NCI-H2227 treated with DMSO at 0.1 percent for 48 hours (cell line): Measurements from ENCODE around the gene HCK.

Source experiments
- DNase-seq: peaks from one replicate; lab custom pipeline; 2025; lab: John Stamatoyannopoulos, UW

Gene HCK

DNA sequence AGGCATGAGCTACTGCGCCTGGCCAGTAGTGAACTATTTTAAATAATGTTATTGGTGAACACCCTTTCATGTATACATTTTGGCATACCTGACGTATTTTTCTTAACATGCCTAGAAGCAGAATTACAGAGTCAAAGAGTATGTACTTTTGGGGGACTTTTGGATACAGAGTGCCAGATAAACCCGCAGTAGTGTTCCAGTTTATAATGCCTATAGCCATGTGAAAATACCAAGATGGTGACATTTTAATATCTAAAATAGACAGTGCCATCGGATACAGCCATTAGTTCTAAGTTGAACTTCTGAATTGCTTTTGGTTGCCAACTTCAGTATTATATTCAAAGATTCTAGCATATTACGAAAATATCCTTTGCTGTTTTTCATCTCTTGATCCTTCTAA lies 77.8 kb downstream of the HCK start:
- no peak for DNase-seq

DNA sequence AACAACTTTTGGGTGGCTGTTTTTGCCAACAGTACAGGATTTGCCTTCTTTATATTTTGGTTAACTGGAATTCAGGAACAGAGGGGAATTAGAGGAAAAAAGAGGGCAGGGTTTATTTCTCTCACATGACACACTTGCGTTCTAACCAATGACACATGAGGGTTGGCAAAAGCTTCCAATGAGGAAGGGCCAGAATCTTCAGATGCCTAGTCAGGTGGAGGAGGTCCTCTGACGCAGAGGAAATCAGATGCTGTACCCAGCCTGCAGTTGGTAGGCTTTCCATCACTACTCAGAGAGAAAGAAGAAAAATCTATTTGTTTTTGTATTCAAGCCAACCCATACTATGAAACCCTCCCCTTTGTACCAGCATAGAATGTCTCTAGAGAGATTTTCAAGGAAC lies 78.3 kb downstream of the HCK start:
- no peak for DNase-seq

DNA sequence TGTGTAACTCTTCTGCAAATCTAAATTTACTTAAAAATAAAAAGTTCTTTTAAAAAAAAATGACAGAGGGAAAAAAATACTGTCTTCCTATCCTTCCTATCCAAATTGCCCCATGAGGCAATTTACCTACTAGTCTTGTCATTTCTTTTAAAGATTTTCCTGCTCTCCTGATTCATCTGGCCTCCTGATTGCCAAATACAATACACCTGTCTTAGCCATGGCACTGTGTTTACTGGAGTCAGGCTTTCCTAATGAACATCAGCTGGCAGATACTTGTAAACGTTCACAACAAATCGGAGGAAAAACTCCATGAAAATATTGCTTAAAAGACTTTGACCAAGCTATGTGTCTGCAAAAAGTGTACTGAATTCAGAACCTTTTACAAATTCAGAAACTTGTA lies 78.9 kb downstream of the HCK start:
- no peak for DNase-seq

GRCh38 chr20:32132911-32133549 lies 81.0 kb downstream of the HCK start:
- DNase-seq: no peak

GRCh38 chr20:32134026-32134425 lies 82.0 kb downstream of the HCK start:
- no peak for DNase-seq

DNA sequence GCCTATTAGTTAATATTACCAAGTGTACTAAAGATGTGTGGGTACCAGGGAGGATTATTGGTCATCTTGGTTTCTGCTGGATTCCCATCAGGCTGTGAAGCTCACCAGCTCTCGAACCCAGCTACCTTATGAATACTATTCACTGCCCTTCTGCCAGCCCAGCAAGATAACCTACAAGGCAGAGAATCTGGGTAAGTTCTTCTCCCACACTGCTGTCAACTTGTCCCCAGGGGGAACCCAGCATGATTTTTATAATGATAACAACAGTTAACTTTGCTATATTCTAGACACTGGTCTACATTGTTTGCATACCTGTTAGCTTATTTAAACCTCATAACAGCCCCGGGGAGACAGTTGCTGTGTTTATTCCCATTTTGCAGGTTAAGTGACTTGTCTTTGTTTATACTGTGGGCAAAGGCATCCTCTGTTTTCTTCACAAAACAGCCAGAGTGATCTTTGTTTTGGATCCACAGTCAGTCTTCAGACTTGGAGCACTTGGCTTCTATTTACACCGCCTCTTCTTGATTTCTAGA lies 84.0 kb downstream of the HCK start:
- DNase-seq: no peak

DNA sequence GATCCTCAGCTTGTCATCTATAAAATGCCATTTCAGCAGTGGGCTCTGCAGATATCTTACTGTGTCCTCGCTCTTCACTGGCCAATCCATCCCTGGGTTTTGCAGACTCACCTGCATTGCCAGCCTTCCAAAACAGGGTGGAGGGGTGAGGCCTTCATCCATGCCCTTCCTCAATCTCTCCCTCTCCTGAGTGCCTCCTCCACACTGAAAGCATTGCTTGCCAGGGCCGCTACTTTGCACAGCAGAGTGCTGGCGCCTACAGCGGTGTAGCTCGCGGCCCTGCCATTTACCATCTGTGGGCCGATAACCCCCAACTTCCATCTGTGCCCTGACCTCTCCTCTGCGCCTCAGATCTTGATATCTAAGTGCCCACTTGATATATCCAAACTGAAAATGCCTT lies 86.9 kb downstream of the HCK start:
- DNase-seq: no peak

- DNase-seq: no peak
Measured at GRCh38 chr20:32139947-32140346, 87.9 kb downstream of the HCK start.

DNA sequence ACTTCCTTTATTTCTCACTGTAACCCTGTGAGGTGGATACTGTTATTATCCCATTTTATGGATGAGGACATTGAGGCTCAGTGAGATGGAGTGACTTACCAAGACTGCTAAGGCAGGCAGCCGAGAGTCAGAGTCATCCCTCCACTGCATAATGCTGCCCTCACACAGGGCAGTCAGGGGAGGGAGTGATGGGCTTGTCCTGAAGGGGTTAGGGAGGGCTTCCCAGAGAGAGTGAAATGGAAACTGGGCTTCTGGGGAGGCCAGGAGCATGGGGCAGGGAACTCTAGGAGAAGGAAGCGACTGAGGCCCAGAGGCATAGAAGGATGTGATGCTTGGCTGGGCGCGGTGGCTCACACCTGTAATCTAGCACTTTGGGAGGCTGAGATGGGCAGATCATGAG lies 88.6 kb downstream of the HCK start:
- DNase-seq: no peak

DNA sequence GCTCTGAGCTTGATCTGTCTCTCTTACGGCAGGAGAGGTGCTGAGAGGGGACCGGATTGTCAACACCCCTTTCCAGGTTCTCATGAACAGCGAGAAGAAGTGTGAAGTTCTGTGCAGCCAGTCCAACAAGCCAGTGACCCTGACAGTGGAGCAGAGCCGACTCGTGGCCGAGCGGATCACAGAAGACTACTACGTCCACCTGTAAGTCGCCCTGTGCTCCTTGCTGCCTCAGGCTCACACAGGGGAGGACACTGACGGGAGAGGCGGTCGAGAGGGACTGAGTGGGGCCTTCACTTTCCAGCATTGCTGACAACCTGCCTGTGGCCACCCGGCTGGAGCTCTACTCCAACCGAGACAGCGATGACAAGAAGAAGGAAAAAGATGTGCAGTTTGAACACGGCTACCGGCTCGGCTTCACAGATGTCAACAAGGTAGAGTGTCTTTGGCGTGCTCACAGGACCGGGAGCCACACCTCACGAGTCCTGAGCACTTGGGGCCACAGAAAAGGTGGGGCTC lies 89.5 kb downstream of the HCK start:
- DNase-seq: no peak

DNA sequence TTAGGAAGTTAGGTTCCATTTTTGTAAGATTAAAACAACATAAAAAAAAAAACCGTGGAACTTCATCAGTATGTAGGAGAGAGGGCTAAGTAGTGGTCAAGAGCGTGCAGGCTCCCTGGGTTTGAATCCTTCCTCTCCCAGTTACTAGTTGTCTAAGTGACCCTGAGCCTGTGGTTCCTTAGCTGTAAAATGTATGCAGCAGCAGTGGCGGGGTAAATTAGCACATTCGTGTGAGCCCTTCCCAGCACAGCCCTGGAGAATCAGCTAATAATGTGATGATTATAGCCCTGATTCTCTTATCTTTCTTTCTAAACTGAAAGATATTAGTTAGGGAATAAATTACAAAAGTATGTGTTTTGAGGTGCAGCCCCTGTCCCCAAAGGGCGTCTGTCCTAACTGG lies 90.0 kb downstream of the HCK start:
- DNase-seq: no peak

DNA sequence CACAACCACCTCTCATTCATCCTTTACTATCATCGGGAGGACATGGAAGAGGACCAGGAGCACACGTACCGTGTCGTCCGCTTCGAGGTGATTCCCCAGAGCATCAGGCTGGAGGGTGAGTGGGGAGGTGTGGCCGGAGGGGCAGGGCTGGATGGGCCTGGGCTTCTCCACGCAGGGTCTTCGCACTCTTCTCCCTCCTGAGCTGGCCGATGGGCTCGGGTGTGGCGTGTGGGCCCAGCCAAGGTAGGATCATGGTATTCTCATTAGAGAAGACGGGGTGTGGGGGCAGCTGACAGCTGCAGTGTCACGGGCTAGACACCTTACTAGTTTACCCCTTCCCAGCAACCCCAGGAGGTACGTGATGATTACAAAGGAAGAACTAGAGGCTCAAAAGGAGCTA lies 90.9 kb downstream of the HCK start:
- no peak for DNase-seq

DNA sequence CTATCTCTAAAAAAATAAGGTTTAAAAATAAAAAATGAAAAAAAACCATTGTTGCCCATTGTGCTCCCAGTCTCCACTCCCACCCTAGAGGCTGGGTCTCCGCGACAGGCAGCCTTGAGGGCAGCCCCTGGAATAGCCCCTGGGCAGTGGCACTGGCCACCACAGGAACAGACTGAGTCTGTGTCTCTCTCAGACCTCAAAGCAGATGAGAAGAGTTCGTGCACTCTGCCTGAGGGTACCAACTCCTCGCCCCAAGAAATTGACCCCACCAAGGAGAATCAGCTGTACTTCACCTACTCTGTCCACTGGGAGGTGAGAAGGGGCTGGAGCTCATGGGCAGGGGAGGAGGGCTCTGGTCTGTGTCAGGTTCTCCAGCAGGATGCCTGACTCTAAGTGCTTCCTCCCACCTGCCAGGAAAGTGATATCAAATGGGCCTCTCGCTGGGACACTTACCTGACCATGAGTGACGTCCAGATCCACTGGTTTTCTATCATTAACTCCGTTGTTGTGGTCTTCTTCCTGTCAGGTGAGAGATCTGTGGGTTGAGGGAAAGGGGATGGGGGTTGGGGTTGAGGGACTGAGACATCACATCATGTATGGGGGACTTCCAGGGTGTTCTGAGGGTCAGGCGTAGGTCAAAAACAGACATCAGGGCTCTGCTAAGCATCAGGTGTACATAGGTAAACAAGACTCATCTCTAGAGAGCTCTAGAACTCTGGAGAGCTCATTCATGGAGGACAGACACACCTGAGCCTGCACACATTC lies 93.0 kb downstream of the HCK start:
- no peak for DNase-seq

DNA sequence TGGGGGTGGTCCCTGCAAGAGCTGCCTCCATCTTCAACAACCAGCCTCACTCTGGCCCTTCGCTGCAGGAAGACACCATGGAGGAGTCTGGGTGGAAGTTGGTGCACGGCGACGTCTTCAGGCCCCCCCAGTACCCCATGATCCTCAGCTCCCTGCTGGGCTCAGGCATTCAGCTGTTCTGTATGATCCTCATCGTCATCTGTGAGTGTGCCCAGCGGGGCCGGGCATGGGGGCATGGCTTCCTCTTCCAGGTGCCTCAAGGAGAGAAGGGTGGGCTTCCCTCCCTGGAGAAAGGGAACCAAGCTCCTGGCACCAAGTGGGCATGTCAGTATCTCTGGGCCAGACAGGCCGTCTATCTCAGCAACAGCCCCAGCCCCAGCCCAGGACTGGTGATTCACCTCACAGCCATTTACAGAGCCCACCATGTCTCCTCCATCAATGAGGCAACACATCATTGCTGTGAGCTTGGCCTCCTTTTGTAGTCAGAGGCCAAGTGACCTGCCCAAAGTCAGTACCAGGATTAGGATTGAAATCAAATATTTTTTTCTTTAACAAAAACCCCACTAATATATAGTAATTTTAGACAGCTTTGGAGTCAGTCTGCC lies 97.6 kb downstream of the HCK start:
- no peak for DNase-seq

GRCh38 chr20:32150291-32150848 lies 98.3 kb downstream of the HCK start:
- DNase-seq: no peak
